DMS 273 treated with DMSO at 0.1 percent for 48 hours (cell line): ENCODE measurements around the gene CASP5.

Source experiments
- DNase-seq: peaks from one replicate; lab custom pipeline; 2025; lab: John Stamatoyannopoulos, UW

CASP5 gene

DNA sequence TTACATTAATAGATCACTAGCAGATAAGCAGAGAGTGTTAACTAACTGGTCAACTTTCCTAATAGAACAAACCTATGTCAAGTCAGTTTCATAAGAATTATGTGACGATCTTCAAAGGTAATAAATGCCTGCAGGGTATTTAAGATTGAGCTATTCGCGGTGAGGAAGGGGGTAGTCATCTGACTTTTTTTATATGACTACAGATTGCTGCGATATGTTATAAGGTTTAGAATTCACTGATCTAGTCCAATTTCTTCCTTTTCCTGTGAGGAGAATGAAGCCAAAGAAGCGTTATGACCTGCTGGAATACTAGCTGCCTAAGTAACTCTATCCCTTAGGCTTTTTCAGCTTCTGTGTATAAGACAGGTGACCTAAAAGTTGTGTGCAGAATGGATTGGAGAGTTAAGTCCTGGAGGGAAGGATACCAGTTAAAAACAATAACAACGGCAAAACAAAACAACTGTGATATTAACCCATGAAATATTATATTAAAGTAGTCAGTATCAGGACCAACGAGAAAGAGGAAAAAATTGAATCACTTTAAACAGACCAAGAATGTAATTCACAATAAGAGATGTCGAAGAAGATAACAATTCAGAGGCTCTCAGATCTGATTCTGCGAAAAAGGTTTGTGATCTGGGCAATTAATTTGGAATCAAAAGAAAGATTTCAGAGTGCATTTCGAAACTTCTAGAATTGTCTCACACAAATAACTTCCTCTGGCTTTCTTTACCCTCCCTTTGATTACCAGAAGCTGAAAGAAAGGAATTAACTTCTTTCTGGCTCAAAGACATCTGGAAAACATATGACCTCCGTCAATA lies 55.2 kb downstream of the CASP5 start:
- no peak for DNase-seq

DNA sequence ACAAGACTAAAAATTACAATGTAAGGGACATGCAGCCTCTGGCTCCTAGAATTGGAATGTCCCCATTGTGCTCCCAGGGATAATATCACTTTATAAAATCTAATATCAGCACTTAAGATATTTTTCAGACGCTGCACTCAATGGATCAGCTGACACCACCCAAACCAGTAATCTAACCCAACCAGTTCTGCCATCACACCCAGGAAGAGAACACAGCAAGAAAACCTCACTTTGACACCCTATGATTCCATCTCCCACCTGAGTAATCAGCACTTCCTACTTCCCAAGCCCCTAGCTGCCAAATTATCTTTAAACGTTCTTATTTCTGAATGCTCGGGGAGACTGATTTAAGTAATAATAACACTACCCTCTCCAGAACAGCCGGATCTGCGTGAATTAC lies 57.2 kb downstream of the CASP5 start:
- no peak for DNase-seq

GRCh38 chr11:104964247-104964646 lies 58.7 kb downstream of the CASP5 start:
- no peak for DNase-seq

- DNase-seq = no peak
Observed at GRCh38 chr11:104962852-104963251, 60.1 kb downstream of the CASP5 start.

GRCh38 chr11:104957280-104957679 lies 65.7 kb downstream of the CASP5 start:
- DNase-seq = no peak

- no peak for DNase-seq
Observed at GRCh38 chr11:104956528-104956927, 66.4 kb downstream of the CASP5 start.

GRCh38 chr11:104946907-104947306 lies 76.1 kb downstream of the CASP5 start:
- no peak for DNase-seq
